Loucy (cell line): ENCODE measurements around the gene KCNK1.

Experiments used
- H2AFZ ChIP-seq: fragments of 200-600 bp; sonication (generic); 2 replicates; pipeline ENCODE4 v1.6.0; 2016; ENCODE audit warnings: antibody characterized with exemption, mild to moderate bottlenecking, low read length, moderate library complexity
- H3F3A ChIP-seq: fragments of 200-600 bp; 2 replicates; pipeline ENCODE4 v1.6.0; 2016; ENCODE audit warnings: antibody characterized with exemption, low read depth, mild to moderate bottlenecking
- H3K27me3 ChIP-seq: fragments of 200-600 bp; sonication (generic); 2 replicates; pipeline ENCODE4 v1.6.1; 2014; ENCODE audit warnings: low read length, mild to moderate bottlenecking; ENCODE audit not compliant: insufficient read depth, poor library complexity, severe bottlenecking
- H3K36me3 ChIP-seq: fragments of 200-600 bp; sonication (generic); 2 replicates; pipeline ENCODE4 v1.6.1; 2016; ENCODE audit warnings: low read length; ENCODE audit not compliant: insufficient read depth
- H3K4me1 ChIP-seq: fragments of 200-600 bp; sonication (generic); 2 replicates; pipeline ENCODE4 v1.5.1; 2014; ENCODE audit warnings: low read length, mild to moderate bottlenecking; ENCODE audit not compliant: insufficient read depth, poor library complexity, severe bottlenecking
- H3K4me2 ChIP-seq: fragments of 200-600 bp; sonication (generic); 2 replicates; pipeline ENCODE4 v1.6.0; 2014; ENCODE audit warnings: antibody characterized with exemption, low read length, low read depth, mild to moderate bottlenecking; ENCODE audit not compliant: poor library complexity, severe bottlenecking
- H3K4me3 ChIP-seq: fragments of 200-600 bp; sonication (generic); 2 replicates; pipeline ENCODE4 v1.5.1; 2014; ENCODE audit warnings: low read length, mild to moderate bottlenecking, mixed read lengths; ENCODE audit not compliant: poor library complexity, severe bottlenecking
- H3K79me2 ChIP-seq: fragments of 200-600 bp; sonication (generic); 2 replicates; pipeline ENCODE4 v1.6.1; 2014; ENCODE audit warnings: low read length; ENCODE audit not compliant: insufficient read depth
- H3K9ac ChIP-seq: fragments of 200-600 bp; sonication (generic); 2 replicates; pipeline ENCODE4 v1.6.0; 2014; ENCODE audit warnings: mild to moderate bottlenecking, low read depth, low read length, moderate library complexity; ENCODE audit not compliant: poor library complexity, severe bottlenecking
- H3K9me2 ChIP-seq: fragments of 200-600 bp; sonication (generic); replicated peaks from 2 replicates; pipeline ENCODE4 v1.6.1; 2016; ENCODE audit warnings: low read depth, low read length, mixed read lengths
- H3K9me3 ChIP-seq: fragments of 200-600 bp; sonication (generic); 2 replicates; pipeline ENCODE4 v1.6.1; 2014; ENCODE audit warnings: mild to moderate bottlenecking, antibody characterized with exemption, low read length, low read depth; ENCODE audit not compliant: insufficient read depth
- H4K20me1 ChIP-seq: fragments of 200-600 bp; sonication (generic); 2 replicates; pipeline ENCODE4 v1.6.0; 2014; ENCODE audit warnings: antibody characterized with exemption, low read length, mild to moderate bottlenecking; ENCODE audit not compliant: insufficient read depth, poor library complexity, severe bottlenecking
- CTCF ChIP-seq: fragments of 200-600 bp; sonication (generic); conservative IDR thresholded peaks from 2 replicates; pipeline ENCODE4 v1.5.1; 2014; ENCODE audit warnings: mild to moderate bottlenecking, antibody characterized with exemption, low read length
- EZH2phosphoT487 ChIP-seq: fragments of 200-600 bp; IDR thresholded peaks from 2 replicates; pipeline ENCODE4 v1.6.1; 2018; ENCODE audit warnings: antibody characterized with exemption, mild to moderate bottlenecking, moderate library complexity, borderline replicate concordance

Gene KCNK1

GRCh38 chr1:233635765-233636502, 22.0 kb downstream of the KCNK1 start:
- Histone ChIP-seq H3K4me1 (no peaks in the 10 kb centered on the region), H3K4me3 (no peak overlapping the region), H3K9me2 (no peaks in the 10 kb centered on the region), H3K36me3 (no peaks in the 10 kb centered on the region), H3F3A (no peaks in the 10 kb centered on the region), H3K27me3 (no peaks in the 10 kb centered on the region), H3K9me3 (no peaks in the 10 kb centered on the region), H3K9ac (no peak overlapping the region), H2AFZ (no peak overlapping the region), H4K20me1 (no peaks in the 10 kb centered on the region), H3K79me2 (no peaks in the 10 kb centered on the region), H3K4me2 (no peak overlapping the region)
- no peak for TF ChIP-seq EZH2phosphoT487
- no peak for TF ChIP-seq CTCF

GRCh38 chr1:233636503-233636877, 22.6 kb downstream of the KCNK1 start:
- H3K4me3 ChIP-seq = no peak overlapping the region
- no peaks in the 10 kb centered on the region for H3K9me3 ChIP-seq
- no peak overlapping the region for H3K4me2 ChIP-seq
- no peak overlapping the region for H3K9ac ChIP-seq
- H3K27me3 ChIP-seq = no peaks in the 10 kb centered on the region
- no peaks in the 10 kb centered on the region for H3K9me2 ChIP-seq
- H3K36me3 ChIP-seq = no peaks in the 10 kb centered on the region
- TF ChIP-seq CTCF (no peak), EZH2phosphoT487 (no peak)
- H3K4me1 ChIP-seq = no peaks in the 10 kb centered on the region
- H2AFZ ChIP-seq = no peak overlapping the region
- H3F3A ChIP-seq = no peaks in the 10 kb centered on the region
- H3K79me2 ChIP-seq = no peaks in the 10 kb centered on the region
- no peaks in the 10 kb centered on the region for H4K20me1 ChIP-seq

- no peak overlapping the region for H3K4me3 ChIP-seq
- H3K9me2 ChIP-seq = no peaks in the 10 kb centered on the region
- H3K4me1 ChIP-seq = no peaks in the 10 kb centered on the region
- no peaks in the 10 kb centered on the region for H3K9me3 ChIP-seq
- no peak overlapping the region for H3K4me2 ChIP-seq
- H3K79me2 ChIP-seq = no peaks in the 10 kb centered on the region
- H2AFZ ChIP-seq = no peak overlapping the region
- H4K20me1 ChIP-seq = no peaks in the 10 kb centered on the region
- TF ChIP-seq EZH2phosphoT487 = no peak
- TF ChIP-seq CTCF = no peak
- H3K27me3 ChIP-seq = no peaks in the 10 kb centered on the region
- H3F3A ChIP-seq = no peaks in the 10 kb centered on the region
- H3K9ac ChIP-seq = no peak overlapping the region
- H3K36me3 ChIP-seq = no peaks in the 10 kb centered on the region
Measured at GRCh38 chr1:233638513-233638912, 24.6 kb downstream of the KCNK1 start.
